Ishikawa (cell line): ENCODE data around the gene NUP188.

Source experiments
- CEBPB ChIP-seq: IDR thresholded peaks from 2 replicates; pipeline ENCODE4 v1.6.1; 2012
- CREB1 ChIP-seq: IDR thresholded peaks from 2 replicates; pipeline ENCODE4 v1.6.1; 2012; ENCODE audit warnings: low read depth
- EGR1 ChIP-seq: IDR thresholded peaks from 2 replicates; pipeline ENCODE4 v1.6.1; 2012
- EP300 ChIP-seq: IDR thresholded peaks from 2 replicates; pipeline ENCODE4 v1.6.1; 2012; ENCODE audit warnings: borderline replicate concordance
- FOXM1 ChIP-seq: IDR thresholded peaks from 2 replicates; pipeline ENCODE4 v1.6.1; 2012; ENCODE audit warnings: low read depth, borderline replicate concordance
- NFIC ChIP-seq: IDR thresholded peaks from 2 replicates; pipeline ENCODE4 v1.6.1; 2012
- RAD21 ChIP-seq: IDR thresholded peaks from 2 replicates; pipeline ENCODE4 v1.6.1; 2012; ENCODE audit warnings: low read depth
- TAF1 ChIP-seq: IDR thresholded peaks from 2 replicates; pipeline ENCODE4 v1.6.1; 2012; ENCODE audit warnings: low read depth, mild to moderate bottlenecking
- TCF12 ChIP-seq: IDR thresholded peaks from 2 replicates; pipeline ENCODE4 v1.6.1; 2012; ENCODE audit warnings: low read depth
- TEAD4 ChIP-seq: IDR thresholded peaks from 2 replicates; pipeline ENCODE4 v1.6.1; 2012
- YY1 ChIP-seq: IDR thresholded peaks from 2 replicates; pipeline ENCODE4 v1.6.1; 2012; ENCODE audit warnings: low read depth
- ZBTB7A ChIP-seq: IDR thresholded peaks from 2 replicates; pipeline ENCODE4 v1.6.1; 2012; ENCODE audit warnings: low read depth
- TF ChIP-seq, protein P1 (sequence below): IDR thresholded peaks from 2 replicates; pipeline ENCODE4 v1.6.1; 2012
- TF ChIP-seq, protein P2 (sequence below): IDR thresholded peaks from 2 replicates; pipeline ENCODE4 v1.6.1; 2012
- TF ChIP-seq, protein P3 (sequence below): IDR thresholded peaks from 2 replicates; pipeline ENCODE4 v1.6.1; 2012; ENCODE audit warnings: low read depth, mild to moderate bottlenecking

Gene NUP188

DNA sequence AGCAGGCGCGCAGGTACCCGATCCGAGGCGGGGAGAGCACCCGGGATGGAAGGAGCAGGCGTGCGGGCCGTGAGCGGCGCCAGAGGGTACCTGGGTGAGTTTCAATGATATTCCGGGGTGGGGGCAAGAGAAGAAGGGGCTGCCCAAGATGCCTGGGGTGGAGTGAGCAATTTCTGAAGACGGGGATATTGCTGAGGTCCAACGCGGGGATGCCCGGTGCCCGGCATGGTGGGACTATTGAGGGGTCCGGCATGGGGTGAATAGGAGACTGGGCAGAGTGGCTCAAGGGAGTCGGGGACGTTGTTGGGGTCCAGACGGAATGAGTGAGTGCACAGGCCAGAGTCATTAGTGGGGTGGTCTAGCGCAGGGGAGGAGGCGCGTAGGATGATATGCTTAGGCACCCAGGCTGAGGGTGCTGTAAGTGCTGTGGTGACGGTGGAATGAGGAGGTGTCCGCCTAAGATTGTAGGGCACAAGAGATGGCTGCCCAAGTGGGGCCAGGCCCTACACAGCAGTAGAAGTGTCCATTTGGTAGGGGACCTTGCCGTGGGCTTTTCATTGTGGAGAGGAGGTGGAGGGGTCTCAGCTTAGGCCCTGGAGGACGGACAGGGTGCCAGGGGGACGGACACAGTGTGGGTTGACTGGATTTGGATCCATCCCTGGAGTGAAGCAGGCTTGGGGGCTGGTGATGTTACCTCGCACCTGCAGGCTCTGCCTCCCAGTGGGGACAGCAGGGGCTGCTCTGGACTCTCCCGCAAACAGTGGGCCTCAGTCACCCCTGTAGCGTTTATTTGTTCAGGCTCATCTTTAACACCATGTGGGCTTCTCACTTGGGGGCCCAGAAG, 89.6 kb downstream of the NUP188 start:
- TF ChIP-seq ZBTB7A, result peak; percentile 13; the same call in 1 of the 2 replicates
- TF ChIP-seq, protein P1, sequence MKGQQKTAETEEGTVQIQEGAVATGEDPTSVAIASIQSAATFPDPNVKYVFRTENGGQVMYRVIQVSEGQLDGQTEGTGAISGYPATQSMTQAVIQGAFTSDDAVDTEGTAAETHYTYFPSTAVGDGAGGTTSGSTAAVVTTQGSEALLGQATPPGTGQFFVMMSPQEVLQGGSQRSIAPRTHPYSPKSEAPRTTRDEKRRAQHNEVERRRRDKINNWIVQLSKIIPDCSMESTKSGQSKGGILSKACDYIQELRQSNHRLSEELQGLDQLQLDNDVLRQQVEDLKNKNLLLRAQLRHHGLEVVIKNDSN, result no peak
- no peak for TF ChIP-seq TEAD4

DNA sequence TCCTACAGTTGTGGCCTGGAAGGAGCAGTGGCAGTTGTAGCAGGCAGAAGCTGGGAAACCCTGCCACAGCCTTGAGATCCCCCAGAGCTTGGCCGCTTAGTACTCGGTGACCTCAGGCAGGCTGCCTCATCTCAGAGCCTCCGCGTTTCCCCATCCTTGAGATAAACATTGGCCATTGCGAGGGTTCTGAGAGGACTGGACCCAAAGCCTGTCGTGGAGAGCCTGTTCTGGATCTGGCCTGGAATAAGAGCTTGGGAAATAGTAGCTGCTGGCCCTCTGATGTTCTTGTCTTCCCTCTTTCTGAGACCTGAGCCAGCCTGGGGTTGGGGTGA, 90.2 kb downstream of the NUP188 start:
- TF ChIP-seq EGR1, result no peak

DNA sequence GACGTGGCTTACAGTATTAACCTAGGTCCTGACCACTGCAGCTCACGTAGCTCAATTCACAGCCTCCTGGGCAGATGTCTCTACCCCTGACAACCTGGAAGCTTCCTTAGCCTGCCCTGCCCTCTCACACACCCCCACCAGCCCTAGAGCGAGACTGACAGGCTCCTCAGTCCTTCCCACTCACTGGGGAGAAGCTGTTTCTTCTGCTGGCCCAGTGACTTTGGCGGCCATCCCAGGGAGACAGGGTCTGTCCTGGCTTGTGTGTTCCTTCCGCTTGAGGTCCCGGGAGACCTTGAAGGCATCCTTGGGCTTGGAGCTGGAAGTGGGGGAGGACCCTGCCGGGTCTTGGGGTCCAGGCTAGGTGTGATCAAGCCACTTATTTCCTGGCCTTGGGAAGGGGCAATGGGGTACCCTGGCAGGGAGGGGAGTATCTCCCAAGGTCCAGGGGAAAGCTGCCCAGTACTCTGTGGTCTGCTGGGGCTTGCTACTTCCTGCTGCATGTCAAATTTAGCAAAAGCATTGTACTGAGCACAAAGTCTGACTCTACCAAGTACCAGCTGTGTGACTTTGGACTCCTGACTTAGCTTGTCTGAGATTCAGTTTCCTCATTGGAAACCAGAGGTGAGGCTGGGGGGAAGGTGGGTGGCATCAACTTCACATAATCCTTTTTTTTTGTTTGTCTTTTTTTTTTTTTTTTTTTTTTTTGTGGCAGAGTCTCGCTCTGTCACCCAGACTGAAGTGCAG, 90.8 kb downstream of the NUP188 start:
- TF ChIP-seq RAD21 (no peak), CREB1 (no peak), ZBTB7A (no peak), EGR1 (no peak), YY1 (no peak), NFIC (no peak), TEAD4 (no peak), EP300 (no peak), FOXM1 (no peak), TAF1 (no peak), TCF12 (no peak), CEBPB (no peak)
- TF ChIP-seq, protein P1, result no peak
- TF ChIP-seq, protein P2, sequence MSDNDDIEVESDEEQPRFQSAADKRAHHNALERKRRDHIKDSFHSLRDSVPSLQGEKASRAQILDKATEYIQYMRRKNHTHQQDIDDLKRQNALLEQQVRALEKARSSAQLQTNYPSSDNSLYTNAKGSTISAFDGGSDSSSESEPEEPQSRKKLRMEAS, result no peak
- TF ChIP-seq, protein P3, sequence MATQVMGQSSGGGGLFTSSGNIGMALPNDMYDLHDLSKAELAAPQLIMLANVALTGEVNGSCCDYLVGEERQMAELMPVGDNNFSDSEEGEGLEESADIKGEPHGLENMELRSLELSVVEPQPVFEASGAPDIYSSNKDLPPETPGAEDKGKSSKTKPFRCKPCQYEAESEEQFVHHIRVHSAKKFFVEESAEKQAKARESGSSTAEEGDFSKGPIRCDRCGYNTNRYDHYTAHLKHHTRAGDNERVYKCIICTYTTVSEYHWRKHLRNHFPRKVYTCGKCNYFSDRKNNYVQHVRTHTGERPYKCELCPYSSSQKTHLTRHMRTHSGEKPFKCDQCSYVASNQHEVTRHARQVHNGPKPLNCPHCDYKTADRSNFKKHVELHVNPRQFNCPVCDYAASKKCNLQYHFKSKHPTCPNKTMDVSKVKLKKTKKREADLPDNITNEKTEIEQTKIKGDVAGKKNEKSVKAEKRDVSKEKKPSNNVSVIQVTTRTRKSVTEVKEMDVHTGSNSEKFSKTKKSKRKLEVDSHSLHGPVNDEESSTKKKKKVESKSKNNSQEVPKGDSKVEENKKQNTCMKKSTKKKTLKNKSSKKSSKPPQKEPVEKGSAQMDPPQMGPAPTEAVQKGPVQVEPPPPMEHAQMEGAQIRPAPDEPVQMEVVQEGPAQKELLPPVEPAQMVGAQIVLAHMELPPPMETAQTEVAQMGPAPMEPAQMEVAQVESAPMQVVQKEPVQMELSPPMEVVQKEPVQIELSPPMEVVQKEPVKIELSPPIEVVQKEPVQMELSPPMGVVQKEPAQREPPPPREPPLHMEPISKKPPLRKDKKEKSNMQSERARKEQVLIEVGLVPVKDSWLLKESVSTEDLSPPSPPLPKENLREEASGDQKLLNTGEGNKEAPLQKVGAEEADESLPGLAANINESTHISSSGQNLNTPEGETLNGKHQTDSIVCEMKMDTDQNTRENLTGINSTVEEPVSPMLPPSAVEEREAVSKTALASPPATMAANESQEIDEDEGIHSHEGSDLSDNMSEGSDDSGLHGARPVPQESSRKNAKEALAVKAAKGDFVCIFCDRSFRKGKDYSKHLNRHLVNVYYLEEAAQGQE, result no peak

DNA sequence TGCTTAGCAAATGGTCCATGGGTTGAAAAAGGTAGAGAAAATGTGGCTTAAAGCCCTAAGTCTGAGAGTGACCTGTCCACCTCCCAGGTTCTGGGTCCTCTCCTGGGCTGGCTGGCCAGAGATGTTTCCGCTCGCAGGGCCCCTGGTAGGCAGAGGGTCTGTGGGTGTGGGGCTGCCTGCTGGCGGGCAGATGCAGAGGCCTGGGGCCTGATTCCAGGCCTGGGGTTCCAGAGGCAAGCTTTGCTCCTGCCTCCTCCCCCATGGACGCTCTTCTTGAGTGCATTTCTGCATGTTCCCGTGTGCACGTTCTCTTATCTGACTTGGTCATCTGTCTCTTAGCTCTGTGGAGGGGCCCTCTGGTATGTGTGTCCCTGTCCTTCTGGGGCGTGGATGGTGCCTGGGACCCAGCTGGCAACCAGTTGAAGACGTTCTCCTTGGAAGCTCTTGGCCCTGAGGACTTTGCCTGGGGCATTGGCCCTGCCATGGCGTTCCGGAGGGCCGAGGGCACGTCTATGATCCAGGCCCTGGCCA, 92.7 kb downstream of the NUP188 start:
- TF ChIP-seq YY1, result no peak
- TF ChIP-seq, protein P2, result no peak
- TF ChIP-seq TCF12, result no peak
- TF ChIP-seq CEBPB, result no peak
- TF ChIP-seq CREB1, result no peak
- TF ChIP-seq NFIC, result no peak
- no peak for TF ChIP-seq TEAD4
- no peak for TF ChIP-seq ZBTB7A
- no peak for TF ChIP-seq RAD21
- TF ChIP-seq, protein P3, result no peak
- no peak for TF ChIP-seq TAF1
- TF ChIP-seq EP300, result no peak
- no peak for TF ChIP-seq FOXM1

DNA sequence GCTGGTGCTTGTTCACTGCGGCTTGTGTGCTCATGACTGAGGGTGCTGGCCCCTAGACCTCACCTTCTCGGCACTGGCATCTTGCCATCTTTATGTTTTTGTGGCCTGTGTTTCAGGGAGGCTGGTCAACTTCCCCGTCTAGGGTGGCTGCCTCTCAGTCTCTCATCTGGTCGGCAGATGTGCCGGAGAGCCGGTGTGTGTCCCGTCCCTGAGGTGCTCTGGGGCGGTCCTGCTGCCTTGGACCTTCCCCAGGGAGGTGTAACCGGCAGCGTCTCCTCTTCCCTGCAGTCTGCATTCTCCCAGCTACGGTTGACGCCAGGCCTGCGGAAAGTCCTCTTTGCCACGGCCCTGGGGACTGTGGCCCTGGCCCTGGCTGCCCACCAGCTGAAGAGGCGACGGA, 94.5 kb downstream of the NUP188 start:
- no peak for TF ChIP-seq TCF12
- TF ChIP-seq, protein P3, result no peak
- no peak for TF ChIP-seq FOXM1
- TF ChIP-seq, protein P2, result no peak
- TF ChIP-seq TAF1, result no peak
- TF ChIP-seq NFIC, result no peak
- TF ChIP-seq CREB1, result no peak
- no peak for TF ChIP-seq RAD21
- TF ChIP-seq EGR1, result no peak
- TF ChIP-seq TEAD4, result no peak
- TF ChIP-seq, protein P1, result no peak
- TF ChIP-seq CEBPB, result no peak
